Medulla oblongata (tissue), 1 donor: ENCODE data around the gene SLC23A3.

Experiments
- DNase-seq: peaks from one replicate; pipeline ENCODE4 v3.0.0-alpha.2; 2015; ENCODE audit errors: extremely low spot score

Gene SLC23A3

GRCh38 chr2:219175928-219176817 is 6.3 kb upstream of the SLC23A3 start:
- DNase-seq = peak; percentile 60

- no peak for DNase-seq
These were observed 5.7 kb upstream of the SLC23A3 start for GRCh38 chr2:219175486-219175885.

GRCh38 chr2:219174801-219175200 is 5.0 kb upstream of the SLC23A3 start:
- DNase-seq = no peak

GRCh38 chr2:219174146-219174545 is 4.3 kb upstream of the SLC23A3 start:
- DNase-seq = no peak

- DNase-seq = no peak
These were observed 3.3 kb upstream of the SLC23A3 start for GRCh38 chr2:219173176-219173575.

GRCh38 chr2:219172231-219173154 is 2.7 kb upstream of the SLC23A3 start:
- DNase-seq = no peak

- DNase-seq = peak; percentile 74
These were observed 1.4 kb upstream of the SLC23A3 start for GRCh38 chr2:219171231-219171651.

- no peak for DNase-seq
These were observed 897 bp downstream of the SLC23A3 start for GRCh38 chr2:219168932-219169331.

- DNase-seq = no peak
These were observed 1.3 kb downstream of the SLC23A3 start for GRCh38 chr2:219168526-219168925.

- DNase-seq = no peak
These were observed 1.8 kb downstream of the SLC23A3 start for GRCh38 chr2:219167997-219168396.

GRCh38 chr2:219165058-219165911 is 4.5 kb downstream of the SLC23A3 start:
- DNase-seq = no peak

- no peak for DNase-seq
These were observed 6.7 kb downstream of the SLC23A3 start for GRCh38 chr2:219163156-219163555.

- DNase-seq = no peak
These were observed 8.7 kb downstream of the SLC23A3 start for GRCh38 chr2:219161097-219161496.

GRCh38 chr2:219160186-219161017 is 9.4 kb downstream of the SLC23A3 start, which contains the start of gene NHEJ1:
TSS of gene NHEJ1 (minus strand) at chr2:219160815. CDS start at chr2:219158362, 2,453 bp downstream.
- peak; percentile 96 for DNase-seq

- no peak for DNase-seq
These were observed 10.1 kb downstream of the SLC23A3 start for GRCh38 chr2:219159771-219160185.

- no peak for DNase-seq
These were observed 11.2 kb downstream of the SLC23A3 start for GRCh38 chr2:219158586-219158985.

GRCh38 chr2:219158025-219158424 is 11.8 kb downstream of the SLC23A3 start:
- no peak for DNase-seq

- no peak for DNase-seq
These were observed 12.4 kb downstream of the SLC23A3 start for GRCh38 chr2:219157396-219157795.

GRCh38 chr2:219155054-219155644 is 14.7 kb downstream of the SLC23A3 start:
- DNase-seq = peak; percentile 91

- DNase-seq = no peak
These were observed 20.2 kb downstream of the SLC23A3 start for GRCh38 chr2:219149667-219150066.
